ENCODE results near the gene MSI2.

Gene MSI2

GRCh38 chr17:57247261-57247660 is 9.1 kb upstream of the MSI2 start:
- DNase-seq: no peak

DNA sequence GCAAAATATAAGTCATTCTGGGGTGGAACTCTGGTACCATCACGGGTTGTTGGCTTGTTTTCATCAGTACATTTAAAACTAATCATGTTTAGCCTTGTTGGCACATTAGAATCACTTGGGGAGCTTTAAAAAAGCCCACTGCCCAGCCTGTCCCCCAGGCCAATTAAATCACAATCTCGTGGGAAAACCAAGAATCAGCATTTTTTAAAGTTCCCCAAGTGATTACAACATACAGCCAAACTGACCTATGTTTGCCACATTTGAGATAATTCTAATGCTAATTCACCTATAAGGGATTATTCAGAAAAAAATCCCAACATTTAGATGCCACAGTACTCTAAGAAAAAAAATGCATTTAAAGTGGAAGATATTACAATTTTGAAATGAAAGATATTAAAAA is 8.4 kb upstream of the MSI2 start:
- DNase-seq: no peak

GRCh38 chr17:57249520-57249919 is 6.8 kb upstream of the MSI2 start:
- no peak for DNase-seq

GRCh38 chr17:57251211-57251787 is 5.0 kb upstream of the MSI2 start:
- no peak for DNase-seq

GRCh38 chr17:57253362-57254065 is 2.8 kb upstream of the MSI2 start:
- no peak for DNase-seq

DNA sequence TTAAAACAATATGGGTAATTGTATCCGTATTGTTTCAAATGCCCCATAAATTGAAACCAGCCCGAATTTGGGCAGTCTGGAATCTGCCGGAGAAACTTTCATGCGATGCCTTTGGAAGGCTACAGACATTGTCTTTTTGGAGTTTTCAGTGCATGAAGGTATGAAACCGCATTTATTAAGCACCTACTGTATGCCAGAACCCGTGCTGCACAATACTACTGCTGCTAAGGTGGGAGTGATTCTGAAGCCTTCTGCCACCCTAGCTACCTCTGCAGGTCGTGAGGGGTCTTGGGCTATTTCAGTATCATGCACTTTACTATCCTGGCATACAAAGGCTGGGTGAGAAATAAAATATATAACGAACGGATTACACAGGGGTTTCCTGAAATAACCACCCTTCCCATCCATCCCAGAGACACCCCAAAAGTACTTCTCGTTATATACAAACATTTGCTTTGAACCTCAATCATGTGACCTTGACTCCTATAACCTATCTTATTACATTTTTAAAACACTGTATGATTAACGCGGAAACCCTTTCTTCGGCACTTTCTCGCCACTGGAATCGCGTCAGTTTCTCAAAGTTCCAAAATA is 1.0 kb upstream of the MSI2 start:
- no peak for DNase-seq

- peak; percentile 48 for DNase-seq
These were observed 387 bp downstream of the MSI2 start for GRCh38 chr17:57256708-57257112.

DNA sequence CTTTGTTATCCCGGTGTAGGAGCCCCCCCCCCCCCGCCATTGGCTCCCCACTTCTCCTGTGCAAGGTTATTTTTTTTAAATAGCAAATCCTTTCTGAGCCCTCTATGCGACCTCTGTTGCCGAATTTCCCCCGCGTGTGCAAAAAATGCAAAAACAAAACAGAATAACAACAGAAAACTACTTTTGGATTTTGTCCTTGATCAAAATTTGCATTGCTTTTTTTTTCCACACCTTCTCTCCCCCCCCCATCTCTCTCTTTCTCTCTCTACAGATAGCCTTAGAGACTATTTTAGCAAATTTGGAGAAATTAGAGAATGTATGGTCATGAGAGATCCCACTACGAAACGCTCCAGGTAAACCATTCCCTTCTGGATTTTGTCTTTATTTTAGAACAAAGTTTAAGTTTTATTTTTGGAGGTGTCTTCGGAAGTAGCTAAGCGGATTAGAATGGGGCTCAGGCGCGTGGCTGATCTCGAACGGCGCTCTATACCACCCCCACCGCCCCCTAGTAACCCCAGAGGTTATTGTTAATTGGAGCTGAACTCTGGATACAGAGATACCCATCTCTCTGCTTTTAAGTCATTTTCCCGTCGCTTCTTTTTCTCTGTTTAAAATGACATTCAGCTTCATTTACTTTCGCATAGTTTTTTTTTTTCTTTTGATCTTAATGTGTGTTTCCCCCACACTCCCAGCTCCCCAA is 1.0 kb downstream of the MSI2 start:
- no peak for DNase-seq

- no peak for DNase-seq
These were observed 1.9 kb downstream of the MSI2 start for GRCh38 chr17:57257895-57258851.

GRCh38 chr17:57259306-57259705 is 3.0 kb downstream of the MSI2 start:
- no peak for DNase-seq

DNA sequence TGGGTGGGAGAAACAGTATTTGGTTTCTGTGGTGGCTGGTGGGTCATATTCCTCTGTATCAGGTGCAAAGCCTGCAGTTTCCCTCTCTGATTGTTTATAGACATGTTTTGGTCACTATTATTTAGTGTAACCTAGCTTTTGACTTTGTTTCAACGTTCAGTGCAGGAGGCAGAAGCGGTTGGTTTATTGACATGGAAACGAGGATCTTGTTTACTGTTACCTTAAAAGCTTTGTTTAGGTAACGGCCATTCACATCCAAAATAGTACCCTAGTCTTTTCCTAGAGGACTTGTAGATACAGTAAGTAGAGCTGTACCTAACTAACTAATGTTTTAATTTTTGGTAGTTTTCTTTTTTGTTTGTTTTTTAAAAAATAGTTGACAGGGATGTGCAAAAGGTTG is 3.5 kb downstream of the MSI2 start:
- DNase-seq: no peak

DNA sequence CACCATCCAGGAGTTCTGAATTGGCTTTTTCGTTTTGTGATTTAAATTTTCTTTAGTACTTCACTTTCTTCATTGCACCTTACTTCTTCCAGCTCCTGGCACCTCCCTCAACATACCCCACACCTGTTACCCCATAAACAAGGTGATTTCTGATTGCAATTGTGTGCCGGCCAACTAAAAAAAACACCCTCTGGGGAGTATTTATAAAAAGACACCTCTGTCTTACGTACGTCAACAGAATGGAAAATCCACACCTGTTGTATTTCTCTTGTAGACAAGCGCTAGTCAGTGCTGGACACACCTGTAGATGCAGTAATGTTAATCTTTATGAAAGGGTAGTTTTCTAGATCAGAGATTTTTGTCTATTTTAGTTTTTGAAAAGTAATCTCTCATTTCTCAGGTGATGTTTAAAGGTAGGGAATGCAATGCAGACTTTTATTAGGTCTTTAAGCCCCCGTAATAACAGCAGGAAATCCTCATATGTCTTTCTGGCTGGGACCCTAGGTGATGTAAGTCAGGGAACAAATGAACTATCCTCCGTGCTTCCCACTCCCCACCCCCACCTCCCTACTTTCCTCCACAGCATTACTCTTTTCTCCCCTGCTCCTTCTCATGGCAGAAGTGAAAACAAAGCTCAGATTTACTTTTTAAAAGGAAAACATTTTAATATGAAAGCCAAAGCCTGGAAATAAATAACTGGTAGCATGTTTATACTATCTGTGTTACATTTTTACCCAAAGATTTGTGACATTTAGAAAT is 4.2 kb downstream of the MSI2 start:
- no peak for DNase-seq

DNA sequence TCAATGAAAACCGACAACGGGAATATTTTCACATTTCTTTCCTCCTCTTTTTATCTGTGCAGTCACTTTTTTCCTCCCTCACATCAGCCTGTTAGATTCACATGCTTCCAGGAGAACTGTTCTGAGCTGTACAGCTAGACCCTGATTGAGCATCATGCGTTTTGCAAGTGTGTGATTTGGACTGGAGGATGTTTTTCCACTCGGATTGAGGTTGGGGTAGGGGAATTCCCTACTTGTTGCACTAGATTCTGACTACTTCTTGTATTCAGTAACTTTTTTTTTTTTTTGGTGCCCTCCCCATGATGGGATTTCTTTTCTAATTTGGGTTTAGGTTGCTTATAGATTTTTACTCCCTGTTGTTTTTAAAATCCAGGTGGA is 4.8 kb downstream of the MSI2 start:
- DNase-seq: no peak

- DNase-seq: no peak
These were observed 6.2 kb downstream of the MSI2 start for GRCh38 chr17:57262557-57262956.

GRCh38 chr17:57264250-57264649 is 7.9 kb downstream of the MSI2 start:
- no peak for DNase-seq

- no peak for DNase-seq
These were observed 8.5 kb downstream of the MSI2 start for GRCh38 chr17:57264776-57265175.

GRCh38 chr17:57266902-57267311 is 10.6 kb downstream of the MSI2 start:
- DNase-seq: no peak

DNA sequence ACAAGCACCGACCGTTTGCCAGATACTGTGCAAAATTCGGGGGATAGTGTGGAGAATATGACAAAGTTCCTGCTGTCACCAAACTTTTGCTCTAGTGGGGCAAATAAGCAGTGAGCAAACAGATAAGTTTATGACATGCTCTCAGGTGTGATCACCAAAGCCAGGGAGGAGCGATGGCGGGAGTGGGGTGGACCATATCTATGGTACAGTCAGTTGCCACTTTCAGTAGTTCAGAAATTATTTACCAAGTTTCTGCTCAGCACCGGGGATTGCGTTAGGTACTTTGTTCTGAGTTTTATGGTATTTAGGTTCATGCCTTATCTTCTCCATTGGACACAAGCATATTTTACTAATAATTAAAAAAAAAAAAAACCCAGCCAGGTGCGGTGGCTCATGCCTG is 11.9 kb downstream of the MSI2 start:
- DNase-seq: no peak

GRCh38 chr17:57269052-57269451 is 12.7 kb downstream of the MSI2 start:
- no peak for DNase-seq

DNA sequence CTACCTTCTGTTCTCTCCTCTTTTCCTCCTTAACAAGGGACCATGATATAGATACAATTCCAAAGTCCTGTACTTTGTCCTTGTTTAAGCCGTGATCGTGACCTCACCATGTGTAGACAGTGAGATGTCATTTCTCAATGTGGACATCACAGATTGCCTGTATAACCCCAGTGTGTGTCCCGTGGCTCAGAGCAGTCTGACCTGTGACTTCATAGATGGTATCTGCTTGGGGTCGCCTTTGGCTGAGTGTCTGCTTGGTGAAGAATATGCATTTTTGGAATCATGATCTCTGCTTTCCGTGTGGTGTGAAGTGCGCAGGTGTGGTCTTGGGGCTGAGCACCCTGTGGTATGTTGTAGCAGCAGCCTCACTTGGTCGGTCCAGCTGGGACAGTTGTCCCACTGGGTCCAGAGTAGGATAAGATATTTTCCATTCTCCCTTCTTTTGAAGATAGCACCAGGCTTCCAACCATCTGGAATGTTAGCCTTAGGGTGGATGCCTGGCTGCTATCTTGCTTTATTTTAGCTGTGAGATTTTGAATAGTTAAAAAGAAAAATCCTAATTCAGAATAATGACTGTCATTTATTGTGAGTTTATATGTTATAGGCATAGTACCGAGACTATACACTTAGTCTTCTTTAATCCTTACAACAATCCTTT is 13.4 kb downstream of the MSI2 start:
- no peak for DNase-seq

GRCh38 chr17:57270801-57271245 is 14.5 kb downstream of the MSI2 start:
- DNase-seq: no peak

Data from NCI-H510A (cell line).